GM13976 (cell line): ENCODE results near the gene ITPR1.

ENCODE experiments used
- DNase-seq: peaks from one replicate; pipeline ENCODE4 v3.0.0; 2012; ENCODE audit warnings: low spot score
- in situ Hi-C: fragments of 300-500 bp; cut with MboI; formaldehyde crosslinking; loops from one replicate; pipeline ENCODE4 v1.12.0; 2022; ENCODE audit warnings: low sequenced_read_pairs, mixed read lengths, inconsistent platforms; ENCODE audit not compliant: unreplicated experiment
- TF ChIP-seq, protein P1 (sequence below): IDR thresholded peaks from 2 replicates; pipeline ENCODE4 v1.5.1; 2012; ENCODE audit warnings: borderline replicate concordance, mild to moderate bottlenecking; ENCODE audit not compliant: insufficient read depth; ENCODE audit errors: extremely low read depth, missing control alignments, control extremely low read depth

Gene ITPR1

DNA sequence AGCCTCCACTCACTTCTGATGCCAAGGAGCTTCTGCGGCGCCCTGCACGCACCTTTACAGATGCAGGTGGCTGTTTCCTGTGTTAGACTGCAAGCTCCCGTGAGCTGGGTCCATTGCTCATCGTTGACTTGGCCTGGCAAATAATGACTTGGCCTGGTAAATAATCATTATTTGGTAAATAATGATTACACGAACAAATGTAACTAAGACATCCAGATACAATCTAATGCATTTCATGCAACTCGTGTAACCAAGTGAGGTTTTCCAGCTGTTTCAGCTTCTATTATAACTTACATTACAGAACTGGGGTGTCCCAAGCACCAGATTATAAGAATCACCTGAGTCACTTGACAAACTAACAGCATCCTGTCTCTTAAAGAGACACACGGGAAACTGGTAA, 394.0 kb downstream of the ITPR1 start:
- in situ Hi-C loops: no loop called here
- no peak for DNase-seq
- TF ChIP-seq, protein P1, sequence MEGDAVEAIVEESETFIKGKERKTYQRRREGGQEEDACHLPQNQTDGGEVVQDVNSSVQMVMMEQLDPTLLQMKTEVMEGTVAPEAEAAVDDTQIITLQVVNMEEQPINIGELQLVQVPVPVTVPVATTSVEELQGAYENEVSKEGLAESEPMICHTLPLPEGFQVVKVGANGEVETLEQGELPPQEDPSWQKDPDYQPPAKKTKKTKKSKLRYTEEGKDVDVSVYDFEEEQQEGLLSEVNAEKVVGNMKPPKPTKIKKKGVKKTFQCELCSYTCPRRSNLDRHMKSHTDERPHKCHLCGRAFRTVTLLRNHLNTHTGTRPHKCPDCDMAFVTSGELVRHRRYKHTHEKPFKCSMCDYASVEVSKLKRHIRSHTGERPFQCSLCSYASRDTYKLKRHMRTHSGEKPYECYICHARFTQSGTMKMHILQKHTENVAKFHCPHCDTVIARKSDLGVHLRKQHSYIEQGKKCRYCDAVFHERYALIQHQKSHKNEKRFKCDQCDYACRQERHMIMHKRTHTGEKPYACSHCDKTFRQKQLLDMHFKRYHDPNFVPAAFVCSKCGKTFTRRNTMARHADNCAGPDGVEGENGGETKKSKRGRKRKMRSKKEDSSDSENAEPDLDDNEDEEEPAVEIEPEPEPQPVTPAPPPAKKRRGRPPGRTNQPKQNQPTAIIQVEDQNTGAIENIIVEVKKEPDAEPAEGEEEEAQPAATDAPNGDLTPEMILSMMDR: no peak

DNA sequence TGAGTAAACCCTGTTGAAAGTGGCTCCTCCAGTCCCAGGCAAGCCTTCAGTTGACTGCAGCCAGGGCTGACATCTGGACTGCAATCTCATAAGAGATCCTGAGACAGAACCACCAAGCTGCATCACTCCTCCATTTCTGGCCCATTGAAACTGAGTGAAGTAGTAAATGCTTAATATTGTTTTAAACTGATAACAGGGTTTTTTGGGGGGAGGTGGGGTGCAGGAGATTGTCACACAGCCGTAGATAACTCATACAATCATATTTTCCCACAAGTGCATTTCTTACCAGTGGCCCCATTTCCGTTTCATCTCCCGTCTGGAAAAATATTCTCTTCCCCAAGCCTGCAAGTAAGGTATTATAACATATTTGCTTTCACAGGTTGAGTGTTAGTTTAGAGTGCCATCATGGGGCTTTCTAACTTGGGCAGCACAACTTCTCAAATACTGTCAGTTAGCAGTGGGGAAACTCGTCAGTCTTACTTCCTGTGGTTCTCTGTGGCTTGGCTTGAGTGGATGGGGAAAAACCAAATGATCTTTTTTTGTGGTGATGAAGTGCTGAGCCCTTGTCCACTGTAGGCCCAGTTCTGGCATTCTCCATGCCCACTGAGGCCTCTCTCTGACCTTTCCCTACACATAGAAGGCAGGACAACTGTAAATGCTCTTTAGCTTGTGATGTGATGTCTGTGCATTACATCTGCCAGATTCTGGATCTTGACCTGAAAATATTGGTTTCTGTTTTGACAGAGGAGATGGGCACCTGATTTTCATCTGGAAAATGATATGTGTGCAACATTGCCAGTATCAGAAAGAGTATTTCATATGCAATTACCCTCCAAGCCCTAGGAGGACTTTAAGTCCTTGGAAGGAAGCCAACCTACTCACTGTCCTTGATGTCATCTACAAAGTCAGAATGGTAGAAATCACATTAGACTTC, 396.0 kb downstream of the ITPR1 start:
- TF ChIP-seq, protein P1: peak; percentile 37
- in situ Hi-C loops: no loop called here

DNA sequence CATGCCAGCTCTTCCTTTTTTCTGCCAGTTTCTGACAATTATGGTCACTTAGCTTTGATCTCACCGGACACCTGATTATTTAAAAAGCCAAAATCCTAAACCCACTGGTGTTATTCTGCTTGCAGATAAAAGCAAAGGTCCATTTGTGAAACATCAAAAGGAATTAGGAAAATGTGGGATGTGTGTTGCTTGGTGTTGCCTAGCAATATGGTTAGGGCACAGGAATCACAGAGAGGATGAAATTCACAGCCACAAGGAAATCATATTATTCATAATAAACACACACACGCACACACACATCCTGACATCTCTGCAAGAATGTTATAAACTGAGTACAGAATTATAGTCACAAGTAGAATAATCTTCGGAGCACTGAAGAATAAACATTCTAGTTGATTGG, 396.7 kb downstream of the ITPR1 start:
- in situ Hi-C loops: no loop called here

More for the DNA sequence above, 396.0 kb downstream of the ITPR1 start:
- peak; percentile 51 for DNase-seq

DNA sequence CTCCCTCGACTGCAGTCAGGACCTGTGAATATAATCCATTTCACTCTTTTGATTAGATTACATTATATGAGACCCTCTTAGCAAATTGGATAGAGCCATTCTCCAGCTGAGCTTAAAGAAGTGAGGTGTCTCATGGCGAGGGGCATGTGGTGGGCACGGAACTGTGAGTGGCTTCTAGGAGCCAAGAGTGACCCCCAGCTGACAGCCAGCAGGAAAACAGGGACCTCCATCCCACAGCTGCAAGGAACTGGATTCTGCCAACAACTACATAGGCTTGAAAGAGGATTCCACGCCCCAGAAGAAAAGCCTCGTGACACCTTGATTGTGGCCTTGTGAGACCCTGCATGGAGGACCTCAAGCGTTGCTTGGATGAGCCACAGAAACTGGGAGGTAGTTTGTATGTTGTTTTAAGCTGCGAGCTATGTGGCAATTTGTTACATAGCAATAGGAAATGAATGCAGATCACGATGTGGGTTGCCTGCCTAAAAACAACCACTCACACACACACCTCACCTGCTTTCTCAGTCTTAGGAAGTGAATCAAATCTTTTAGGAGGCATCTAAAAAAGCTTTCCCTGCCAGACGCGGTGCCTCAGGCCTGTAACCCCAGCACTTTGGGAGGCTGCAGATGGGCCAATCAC, 401.9 kb downstream of the ITPR1 start:
- no peak for DNase-seq
- TF ChIP-seq, protein P1: no peak
- in situ Hi-C loops: no loop called here

More for the DNA sequence above, 396.7 kb downstream of the ITPR1 start:
- no peak for DNase-seq
- TF ChIP-seq, protein P1: no peak

DNA sequence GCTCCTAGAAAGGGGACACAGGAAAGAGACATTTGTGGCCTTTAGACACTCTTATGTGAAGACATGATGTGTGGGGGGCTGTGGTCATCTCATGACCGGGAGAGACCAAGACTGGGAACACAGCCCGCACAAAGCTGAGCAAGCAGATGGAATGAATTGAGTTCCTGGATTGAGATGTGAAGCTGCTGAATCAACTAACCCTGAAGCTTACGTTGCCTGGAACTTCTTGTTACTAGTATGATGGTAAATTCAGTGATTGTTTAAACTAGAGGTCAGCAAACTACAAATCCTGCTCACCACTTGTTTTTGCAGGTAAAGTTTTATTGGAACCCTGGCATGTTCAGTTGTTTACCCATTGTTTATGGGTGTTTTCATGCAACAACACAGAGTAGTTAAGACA, 402.7 kb downstream of the ITPR1 start:
- in situ Hi-C loops: no loop called here
- DNase-seq: no peak
- TF ChIP-seq, protein P1: no peak
